OCI-LY7 (cell line): Measurements from ENCODE around the gene ZDHHC1.
"Not testable (repeated sequence)": the region's sequence is repeated elsewhere in the genome, so short reads cannot be mapped to it uniquely, and the experiment has no call there.

Source experiments
- CTCF ChIP-seq: fragments of 200-600 bp; sonication (generic); conservative IDR thresholded peaks from 2 replicates; pipeline ENCODE4 v1.5.1; 2014; ENCODE audit warnings: mild to moderate bottlenecking, antibody characterized with exemption, low read length, moderate library complexity, mixed read lengths
- EZH2phosphoT487 ChIP-seq: fragments of 200-600 bp; sonication (generic); IDR thresholded peaks from 2 replicates; pipeline ENCODE4 v1.6.1; 2018; ENCODE audit warnings: low read depth, borderline replicate concordance, mild to moderate bottlenecking, mixed run types, antibody characterized with exemption, low read length, moderate library complexity, mixed read lengths

- TF ChIP-seq CTCF, EZH2phosphoT487: not testable (repeated sequence)
Observed at GRCh38 chr16:67415421-67415820, 856 bp downstream of the ZDHHC1 start.
